Panc1 (cell line): Measurements from ENCODE around the gene ZNF774. TPM values are rescaled to one million over a fixed set of nuclear protein-coding genes. Genes with fewer than 3 reads are reported as not detected.

Source experiments
- ATAC-seq: fragments of 200-7000 bp; cut with Tn5 transposase; 2 replicates; pipeline ENCODE4 v1.9.1; 2020; ENCODE audit warnings: mild to moderate bottlenecking, moderate library complexity
- BruUV-seq: library from RNA; stranded (reverse); fragments of 400-500 nt; replicated peaks from 2 replicates; lab custom pipeline; 2021; lab: Mats Ljungman, UMichigan
- CTCF ChIA-PET: fragments of 300-600 bp; sonication (Branson Sonifier 250); formaldehyde crosslinking; loops from one replicate; lab custom pipeline; 2022; ENCODE audit warnings: antibody characterized with exemption; lab: Charles Lee
- POLR2A ChIA-PET: fragments of 300-600 bp; sonication (Branson Sonifier 250); formaldehyde crosslinking; loops from one replicate; lab custom pipeline; 2022; ENCODE audit warnings: antibody characterized with exemption; lab: Charles Lee
- DNase-seq: peaks from one replicate; pipeline ENCODE4 v3.0.0-alpha.2; 2010; ENCODE audit warnings: low read depth, low spot score
- H3K27ac ChIP-seq: 2 replicates; pipeline ENCODE4 v1.5.1; 2011; ENCODE audit warnings: mild to moderate bottlenecking, low read length, inconsistent platforms
- H3K27me3 ChIP-seq: fragments of 200-500 bp; sonication (Bioruptor generic); 2 replicates; pipeline ENCODE4 v1.6.0; 2014; ENCODE audit warnings: low read length, inconsistent platforms; ENCODE audit not compliant: control insufficient read depth, insufficient read depth
- H3K36me3 ChIP-seq: fragments of 200-500 bp; sonication (Bioruptor generic); 2 replicates; pipeline ENCODE4 v1.5.1; 2014; ENCODE audit warnings: inconsistent platforms, mild to moderate bottlenecking, low read length, moderate library complexity; ENCODE audit not compliant: control insufficient read depth, insufficient read depth
- H3K4me1 ChIP-seq: 2 replicates; pipeline ENCODE4 v1.5.1; 2011; ENCODE audit warnings: inconsistent platforms, mild to moderate bottlenecking, low read length, moderate library complexity; ENCODE audit not compliant: control insufficient read depth, insufficient read depth
- H3K4me3 ChIP-seq, 2 experiments: 2 replicates each; pipeline ENCODE4 v1.5.1; 2011 to 2012; ENCODE audit warnings: low read depth in 2 of 2, low read length in 2 of 2, mild to moderate bottlenecking in 2 of 2, inconsistent platforms in 1 of 2, moderate library complexity in 1 of 2
- H3K9me3 ChIP-seq: fragments of 200-500 bp; sonication (Bioruptor generic); 2 replicates; pipeline ENCODE4 v1.5.1; 2014; ENCODE audit warnings: low read depth, mild to moderate bottlenecking, inconsistent platforms, low read length, moderate library complexity; ENCODE audit not compliant: control insufficient read depth, insufficient read depth
- CTCF ChIP-seq: fragments of 450-650 bp; IDR thresholded peaks from 2 replicates; pipeline ENCODE4 v1.5.1; 2017; ENCODE audit warnings: mild to moderate bottlenecking
- POLR2AphosphoS5 ChIP-seq: IDR thresholded peaks from 2 replicates; pipeline ENCODE4 v1.6.1; 2012; ENCODE audit warnings: mild to moderate bottlenecking, low read depth, low read length, moderate library complexity
- SIN3A ChIP-seq: IDR thresholded peaks from 2 replicates; pipeline ENCODE4 v1.6.1; 2012; ENCODE audit warnings: low read depth, mild to moderate bottlenecking, low read length, moderate library complexity, borderline replicate concordance; ENCODE audit not compliant: insufficient read depth
- TCF7L2 ChIP-seq: IDR thresholded peaks from 2 replicates; pipeline ENCODE4 v1.6.1; 2011; ENCODE audit warnings: mild to moderate bottlenecking, low read depth, low read length, inconsistent platforms
- in situ Hi-C: cut with HindIII; loops from 2 replicates; pipeline ENCODE4 v1.10.0; 2016; ENCODE audit warnings: low sequenced_read_pairs, low pct_unique_long_range_greater_than_20kb
- intact Hi-C: fragments of 100-400 bp; cut with micrococcal nuclease; formaldehyde crosslinking; loops from one replicate; pipeline ENCODE4 v1.10.0; 2022; ENCODE audit not compliant: unreplicated experiment
- total RNA-seq: library from RNA; stranded (reverse); gene quantifications from one replicate; pipeline ENCODE4 v1.2.1, GENCODE V29; 2021; ENCODE audit not compliant: unreplicated experiment
- TF ChIP-seq, protein P1 (sequence below), 2 experiments: IDR thresholded peaks; 2 replicates each; pipeline ENCODE4 v1.6.1; 2011 to 2012; ENCODE audit warnings: low read depth in 2 of 2, control low read depth in 1 of 2, low read length in 1 of 2, mild to moderate bottlenecking in 1 of 2, moderate library complexity in 1 of 2; ENCODE audit not compliant: insufficient read depth in 1 of 2

The ZNF774 gene
- total RNA-seq, 1 experiment from 2014 or later: 5.2 TPM

GRCh38 chr15:90358124-90359033 lies 6.3 kb downstream of the ZNF774 start:
- intact Hi-C loops: no loop called here
- in situ Hi-C loops: no loop called here
- peaks cover 11% of the 10 kb centered on the region for H3K4me1 ChIP-seq
- BruUV-seq: no TSS peak
- ChIA-PET CTCF (interaction anchor here (0.7 kb wide), 1 partner anchor 171 kb away, joined by 3 read pairs; no protein-coding TSS in a partner anchor), POLR2A (interaction anchor here (0.6 kb wide), 1 partner anchor 83 kb away, joined by 5 read pairs; no protein-coding TSS in a partner anchor)
- DNase-seq (no peak), ATAC-seq (peak; percentile 55; the same call in 1 of the 2 replicates)
- H3K27me3 ChIP-seq: no peaks in the 10 kb centered on the region
- H3K4me3 ChIP-seq: no peak overlapping the region
- no peak overlapping the region for H3K27ac ChIP-seq
- H3K9me3 ChIP-seq: no peaks in the 10 kb centered on the region
- H3K36me3 ChIP-seq: no peaks in the 10 kb centered on the region
- TF ChIP-seq CTCF: no peak
- TF ChIP-seq, protein P1, sequence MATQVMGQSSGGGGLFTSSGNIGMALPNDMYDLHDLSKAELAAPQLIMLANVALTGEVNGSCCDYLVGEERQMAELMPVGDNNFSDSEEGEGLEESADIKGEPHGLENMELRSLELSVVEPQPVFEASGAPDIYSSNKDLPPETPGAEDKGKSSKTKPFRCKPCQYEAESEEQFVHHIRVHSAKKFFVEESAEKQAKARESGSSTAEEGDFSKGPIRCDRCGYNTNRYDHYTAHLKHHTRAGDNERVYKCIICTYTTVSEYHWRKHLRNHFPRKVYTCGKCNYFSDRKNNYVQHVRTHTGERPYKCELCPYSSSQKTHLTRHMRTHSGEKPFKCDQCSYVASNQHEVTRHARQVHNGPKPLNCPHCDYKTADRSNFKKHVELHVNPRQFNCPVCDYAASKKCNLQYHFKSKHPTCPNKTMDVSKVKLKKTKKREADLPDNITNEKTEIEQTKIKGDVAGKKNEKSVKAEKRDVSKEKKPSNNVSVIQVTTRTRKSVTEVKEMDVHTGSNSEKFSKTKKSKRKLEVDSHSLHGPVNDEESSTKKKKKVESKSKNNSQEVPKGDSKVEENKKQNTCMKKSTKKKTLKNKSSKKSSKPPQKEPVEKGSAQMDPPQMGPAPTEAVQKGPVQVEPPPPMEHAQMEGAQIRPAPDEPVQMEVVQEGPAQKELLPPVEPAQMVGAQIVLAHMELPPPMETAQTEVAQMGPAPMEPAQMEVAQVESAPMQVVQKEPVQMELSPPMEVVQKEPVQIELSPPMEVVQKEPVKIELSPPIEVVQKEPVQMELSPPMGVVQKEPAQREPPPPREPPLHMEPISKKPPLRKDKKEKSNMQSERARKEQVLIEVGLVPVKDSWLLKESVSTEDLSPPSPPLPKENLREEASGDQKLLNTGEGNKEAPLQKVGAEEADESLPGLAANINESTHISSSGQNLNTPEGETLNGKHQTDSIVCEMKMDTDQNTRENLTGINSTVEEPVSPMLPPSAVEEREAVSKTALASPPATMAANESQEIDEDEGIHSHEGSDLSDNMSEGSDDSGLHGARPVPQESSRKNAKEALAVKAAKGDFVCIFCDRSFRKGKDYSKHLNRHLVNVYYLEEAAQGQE (IDR thresholded peaks at IDR 0.05; ENCODE audit: insufficient read depth in 1 of 2, low read depth in 2 of 2, low read length in 1 of 2): no peak
- TF ChIP-seq SIN3A: no peak
- TF ChIP-seq TCF7L2: no peak
- TF ChIP-seq POLR2AphosphoS5: no peak

- intact Hi-C loops: no loop called here
- POLR2A ChIA-PET: no interaction called here
- TF ChIP-seq TCF7L2 (no peak), POLR2AphosphoS5 (no peak), CTCF (no peak), SIN3A (no peak)
- TF ChIP-seq, protein P1 (IDR thresholded peaks at IDR 0.05; ENCODE audit: insufficient read depth in 1 of 2, low read depth in 2 of 2, low read length in 1 of 2): no peak
- ATAC-seq (no peak), DNase-seq (no peak)
- no peaks in the 10 kb centered on the region for H3K9me3 ChIP-seq
- no peaks in the 10 kb centered on the region for H3K36me3 ChIP-seq
- no peak overlapping the region for H3K4me3 ChIP-seq
- H3K4me1 ChIP-seq: peaks cover 10% of the 10 kb centered on the region
- in situ Hi-C loops: no loop called here
- BruUV-seq: no TSS peak
- H3K27me3 ChIP-seq: no peaks in the 10 kb centered on the region
- CTCF ChIA-PET: no interaction called here
- H3K27ac ChIP-seq: no peak overlapping the region
Measured at GRCh38 chr15:90360746-90361145, 8.7 kb downstream of the ZNF774 start.
